HG03095 (cell line): Measurements from ENCODE around the gene PARP4.
"Not testable (repeated sequence)": the region's sequence is repeated elsewhere in the genome, so short reads cannot be mapped to it uniquely, and the experiment has no call there.

ENCODE experiments used
- ATAC-seq: cut with Tn5 transposase; IDR thresholded peaks from one replicate; pipeline ENCODE4 v1.9.1; 2021; ENCODE audit warnings: moderate library complexity; ENCODE audit not compliant: unreplicated experiment

PARP4 gene

GRCh38 chr13:24506283-24506682 lies 6.3 kb downstream of the PARP4 start:
- ATAC-seq = not testable (repeated sequence)

DNA sequence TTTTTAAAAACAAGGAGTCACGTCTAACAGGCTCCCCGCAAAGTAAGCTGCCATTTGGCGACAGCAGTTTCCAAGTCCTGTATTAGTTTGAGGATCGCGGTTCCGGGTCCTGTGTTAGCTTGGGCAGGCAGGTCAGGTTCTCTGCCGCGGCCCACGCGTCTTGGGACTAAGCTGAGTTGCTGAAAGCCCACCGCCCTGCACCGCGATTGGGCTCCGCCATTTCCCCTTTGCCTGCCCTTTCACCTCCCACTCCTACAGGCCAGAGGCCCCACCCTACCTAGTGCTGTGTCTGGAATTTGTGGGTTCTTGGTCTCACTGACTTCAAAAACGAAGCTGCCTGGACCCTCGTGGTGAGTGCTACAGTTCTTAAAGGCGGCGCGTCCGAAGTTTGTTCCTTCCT lies 6.8 kb downstream of the PARP4 start:
- ATAC-seq = no peak

- no peak for ATAC-seq
Observed at GRCh38 chr13:24505256-24505655, 7.3 kb downstream of the PARP4 start.

DNA sequence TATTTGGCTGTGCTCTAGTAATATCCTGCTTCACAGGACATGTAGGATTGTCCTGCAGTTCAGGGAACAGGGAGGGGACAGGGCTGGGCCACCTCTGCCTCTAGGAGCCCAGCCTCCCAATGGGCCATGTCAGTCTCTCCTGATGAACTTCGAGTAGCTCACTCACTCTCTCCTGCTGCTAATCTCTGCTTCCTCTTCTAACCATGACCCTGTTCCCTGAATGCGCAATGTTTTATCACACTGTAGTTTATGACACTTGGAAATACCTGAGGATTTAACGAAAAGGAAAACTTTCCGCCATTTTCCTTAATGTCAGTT lies 9.2 kb downstream of the PARP4 start:
- no peak for ATAC-seq

GRCh38 chr13:24502533-24503378 lies 9.8 kb downstream of the PARP4 start:
- no peak for ATAC-seq

DNA sequence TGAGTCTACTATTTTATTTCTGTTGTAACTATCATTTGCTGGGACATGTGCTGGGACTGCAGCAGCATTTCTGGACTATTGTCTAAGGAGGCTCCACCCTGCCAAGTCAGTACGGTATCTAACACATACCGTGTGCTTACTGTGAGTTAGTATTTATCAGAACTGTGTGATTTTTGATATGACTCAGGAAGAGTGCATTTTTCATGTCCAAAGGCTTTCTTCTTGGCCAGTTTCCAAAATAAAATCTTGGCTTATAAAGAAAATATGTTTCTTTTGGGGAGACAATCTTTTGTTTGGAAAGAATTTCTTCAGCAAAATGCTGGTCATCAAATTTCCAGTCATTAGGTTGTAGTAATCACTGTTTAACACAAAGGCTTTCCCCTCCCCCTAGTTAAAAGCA lies 11.6 kb downstream of the PARP4 start:
- ATAC-seq = no peak

- no peak for ATAC-seq
Observed at GRCh38 chr13:24497742-24498141, 14.8 kb downstream of the PARP4 start.

GRCh38 chr13:24496295-24496694 lies 16.3 kb downstream of the PARP4 start:
- not testable (repeated sequence) for ATAC-seq

DNA sequence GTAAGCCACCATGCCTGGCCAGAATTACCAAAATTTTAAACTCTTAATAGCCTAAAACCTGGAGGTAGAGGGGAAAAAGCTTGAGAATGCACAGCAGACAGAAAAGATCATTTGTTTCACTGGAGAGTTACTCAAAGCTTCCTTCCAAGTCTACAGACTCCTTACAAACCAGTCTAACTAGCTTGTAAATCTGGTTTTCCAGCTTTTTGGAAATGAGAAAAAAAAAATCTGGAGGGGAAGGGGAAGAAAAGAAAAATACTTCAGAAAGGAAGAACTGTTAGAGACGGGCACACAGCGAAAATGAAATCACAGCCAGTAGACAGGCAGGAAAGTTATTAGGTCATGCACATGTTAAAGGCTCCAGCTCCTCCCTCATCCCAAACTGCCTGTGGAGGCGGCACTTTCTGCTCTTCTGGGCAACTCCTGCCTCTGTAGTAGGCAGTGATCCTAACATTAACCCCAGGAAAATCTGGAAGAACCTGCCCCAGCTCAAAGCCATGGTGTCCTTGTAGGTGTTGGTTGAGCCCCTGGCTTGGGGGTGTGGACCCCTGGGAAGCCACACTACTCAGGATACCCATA lies 17.3 kb downstream of the PARP4 start:
- ATAC-seq = no peak

- ATAC-seq = no peak
Observed at GRCh38 chr13:24493356-24493755, 19.2 kb downstream of the PARP4 start.

DNA sequence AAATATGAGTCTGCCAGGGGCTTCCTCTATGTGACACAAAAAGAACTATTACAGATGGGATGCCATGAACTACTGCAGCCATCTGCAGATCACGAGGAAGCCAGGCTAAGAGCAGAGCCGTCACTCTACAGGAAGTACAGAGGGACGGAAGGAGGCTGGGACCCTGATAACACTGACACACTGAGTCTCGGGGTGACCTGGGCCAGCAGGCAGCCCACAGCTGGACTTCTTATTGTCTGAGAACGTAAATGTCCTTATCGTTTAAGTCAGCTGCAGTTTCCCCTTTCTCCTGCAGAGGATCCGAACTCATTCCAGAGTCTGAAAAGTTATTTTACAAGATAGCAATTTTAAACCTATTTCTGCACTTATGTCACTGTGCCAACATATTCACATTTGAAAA lies 20.7 kb downstream of the PARP4 start:
- ATAC-seq = no peak

- no peak for ATAC-seq
Observed at GRCh38 chr13:24489721-24490120, 22.9 kb downstream of the PARP4 start.

DNA sequence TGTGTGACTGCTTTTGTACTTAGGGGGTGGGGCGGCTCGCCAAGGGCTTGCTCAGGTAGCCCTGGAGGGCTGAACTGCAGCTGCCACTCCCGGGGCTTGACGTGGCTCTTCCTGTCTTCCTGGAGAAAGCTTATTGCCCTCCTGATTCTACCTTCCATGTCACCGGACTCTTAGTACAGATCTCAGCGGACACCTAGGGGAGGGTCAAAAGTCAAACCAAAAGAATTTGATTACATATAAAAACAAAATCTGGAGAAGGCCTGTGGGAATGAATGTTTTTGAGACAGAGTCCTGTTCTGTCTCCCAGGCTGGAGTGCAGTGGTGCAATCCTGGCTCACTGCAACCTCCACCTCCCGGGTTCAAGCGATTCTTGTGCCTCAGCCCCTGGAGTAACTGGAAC lies 24.5 kb downstream of the PARP4 start:
- ATAC-seq = not testable (repeated sequence)

DNA sequence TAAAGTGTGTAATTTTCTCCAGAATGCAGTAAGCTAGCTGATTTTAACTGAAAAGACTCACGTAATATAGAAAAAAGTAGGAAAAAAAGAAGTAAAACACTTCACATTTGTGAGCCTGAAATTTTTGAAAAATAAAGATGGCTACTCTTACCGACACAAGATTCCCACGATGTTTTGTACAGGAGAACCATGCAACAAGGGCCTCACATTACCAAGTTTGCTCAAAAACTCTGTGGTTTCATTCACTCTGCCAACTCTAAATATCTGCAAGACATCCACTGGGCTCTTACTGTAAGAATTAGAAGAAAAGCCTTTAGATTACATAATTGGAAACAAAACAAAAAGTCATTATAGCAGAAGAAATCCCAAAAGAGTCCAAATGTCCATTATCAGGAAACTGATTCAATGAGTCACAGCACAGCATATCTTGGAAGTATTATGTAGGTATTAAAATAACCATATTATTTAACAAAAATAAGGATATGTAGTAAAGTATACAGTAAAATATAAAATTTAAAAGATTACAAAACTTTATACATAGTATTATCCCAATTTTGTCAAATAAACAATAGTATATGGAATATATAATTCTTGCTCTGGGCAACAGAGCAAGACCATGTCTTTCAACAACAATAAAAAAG lies 26.4 kb downstream of the PARP4 start:
- not testable (repeated sequence) for ATAC-seq

DNA sequence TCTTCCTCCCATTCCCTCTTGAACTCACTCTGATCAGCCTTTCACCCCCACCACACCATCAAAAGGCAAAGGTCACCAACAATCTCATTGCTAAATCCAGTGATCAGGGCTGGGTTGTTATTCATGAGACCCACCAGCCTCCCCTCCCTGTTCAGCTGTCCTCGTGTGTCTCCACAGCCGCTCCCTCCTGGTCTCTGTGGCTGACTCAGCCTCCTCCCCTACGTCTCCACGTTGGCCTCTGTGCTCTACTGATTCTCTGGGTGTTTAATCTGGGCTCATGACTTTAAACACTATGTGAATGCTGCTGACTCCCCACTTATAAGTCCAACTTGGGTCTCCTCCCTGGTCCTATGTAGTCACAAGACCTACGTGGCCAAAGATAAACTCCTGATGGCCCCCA lies 38.9 kb downstream of the PARP4 start:
- ATAC-seq = no peak

GRCh38 chr13:24472129-24472528 lies 40.4 kb downstream of the PARP4 start:
- ATAC-seq = not testable (repeated sequence)

DNA sequence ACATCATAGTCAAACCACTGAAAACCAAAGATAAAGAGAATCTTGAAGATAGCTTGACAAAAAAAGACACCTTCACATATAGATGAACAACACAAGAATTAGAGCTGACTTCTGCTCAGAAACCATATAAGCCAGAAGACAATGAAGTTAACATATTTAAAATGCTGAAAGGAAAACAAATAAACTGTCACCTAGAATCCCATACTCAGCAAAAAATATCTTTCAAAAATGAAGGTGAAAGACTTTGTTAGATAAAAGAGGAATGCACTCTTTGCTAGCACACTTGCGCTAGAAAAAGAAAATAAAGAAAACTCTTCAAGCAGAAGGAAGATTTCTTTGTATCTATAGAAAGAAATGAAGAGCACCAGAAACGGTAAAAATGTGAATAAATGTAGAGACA lies 49.5 kb downstream of the PARP4 start:
- ATAC-seq = no peak

DNA sequence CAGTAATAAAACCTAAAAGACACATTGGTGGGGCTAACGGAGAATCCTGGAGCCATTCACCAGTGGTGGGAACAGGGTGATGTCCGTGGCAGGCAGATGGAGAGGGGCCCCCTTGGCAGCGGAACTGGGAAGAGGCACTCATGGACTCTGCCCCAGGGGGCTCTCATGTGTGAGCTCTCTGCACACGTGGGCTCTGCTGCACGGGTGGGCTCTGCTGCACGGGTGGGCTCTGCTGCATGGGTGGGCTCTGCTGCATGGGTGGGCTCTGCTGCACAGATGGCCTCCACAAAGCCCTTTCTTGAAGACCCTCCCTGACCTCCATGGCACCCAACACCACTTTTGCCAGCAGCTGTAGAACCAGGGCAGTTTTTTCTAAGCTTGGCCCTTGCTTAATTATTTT lies 52.3 kb downstream of the PARP4 start:
- ATAC-seq = no peak

GRCh38 chr13:24459726-24460125 lies 52.9 kb downstream of the PARP4 start:
- ATAC-seq = no peak

- peak; percentile 66 for ATAC-seq
Observed at GRCh38 chr13:24459234-24459633, 53.3 kb downstream of the PARP4 start.

- ATAC-seq = no peak
Observed at GRCh38 chr13:24458736-24459135, 53.8 kb downstream of the PARP4 start.

DNA sequence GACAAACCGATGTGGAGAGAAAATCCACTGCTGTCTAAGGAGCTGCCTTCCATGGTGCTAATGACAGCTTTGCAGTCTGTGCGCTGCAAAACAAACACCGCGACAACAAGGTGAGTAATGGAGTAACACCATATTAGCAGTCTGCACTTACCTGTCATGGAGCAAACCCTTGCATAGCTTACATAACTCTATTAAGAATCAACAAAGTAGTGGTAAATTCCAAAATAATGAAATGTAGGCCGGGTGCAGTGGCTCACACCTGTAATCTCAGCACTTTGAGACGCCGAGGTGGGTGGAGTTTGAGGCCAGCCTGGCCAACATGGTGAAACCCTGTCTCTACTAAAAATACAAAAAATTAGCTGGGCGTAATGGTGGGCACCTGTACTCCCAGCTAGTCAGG lies 56.2 kb downstream of the PARP4 start:
- no peak for ATAC-seq
